ENCODE data around the gene MIPEP.

GRCh38 chr13:23744315-23744714 lies 144.9 kb downstream of the MIPEP start:
- no peak for TF ChIP-seq CTCF (conservative IDR thresholded peaks at IDR 0.05)
- TF ChIP-seq EZH2 (IDR thresholded peaks at IDR 0.05; ENCODE audit: low read depth) = no peak

All from PC-9 (cell line).